LNCAP (cell line): ENCODE results near the gene UTS2.

Experiments
- CTCF ChIP-seq: fragments of 450-650 bp; IDR thresholded peaks from 2 replicates; pipeline ENCODE4 v1.5.1; 2017; ENCODE audit warnings: mild to moderate bottlenecking

UTS2 gene

GRCh38 chr1:7809742-7810141 is 43.1 kb downstream of the UTS2 start:
- no peak for TF ChIP-seq CTCF

GRCh38 chr1:7808253-7808844 is 44.5 kb downstream of the UTS2 start:
- TF ChIP-seq CTCF = peak; percentile 58

- TF ChIP-seq CTCF = no peak
Measured at GRCh38 chr1:7805460-7805859, 47.4 kb downstream of the UTS2 start.
